Testis (tissue), 2 donors: ENCODE results near the gene FIGN.

Experiments
- CTCF ChIP-seq, 3 experiments: fragments of 450-650 bp in 2 of 3; fragments of 200-600 bp in 1 of 3; sonication (generic) in 1 of 3; IDR thresholded peaks; one replicate each; pipeline ENCODE4 v1.5.1; 2016 to 2019; ENCODE audit warnings: antibody characterized with exemption in 3 of 3, mild to moderate bottlenecking in 2 of 3, moderate library complexity in 1 of 3
- POLR2A ChIP-seq: fragments of 450-650 bp; IDR thresholded peaks from one replicate; pipeline ENCODE4 v1.6.1; 2017; ENCODE audit warnings: antibody characterized with exemption, mild to moderate bottlenecking, moderate library complexity

- TF ChIP-seq POLR2A (no peak), CTCF (IDR thresholded peaks at IDR 0.05) (no peak)
Measured at GRCh38 chr2:163741435-163741834, 5.6 kb upstream of the FIGN start.
